Parathyroid adenoma (tissue), 2 donors: ENCODE results near the gene SPIB.

Source experiments
- H2AFZ ChIP-seq: fragments of 300-600 bp; sonication (generic); one replicate; pipeline ENCODE4 v1.7.0; 2017; ENCODE audit warnings: antibody characterized with exemption, mild to moderate bottlenecking
- H3K27ac ChIP-seq: fragments of 300-600 bp; sonication (generic); one replicate; pipeline ENCODE4 v1.7.0; 2017
- H3K27me3 ChIP-seq: fragments of 300-600 bp; sonication (generic); one replicate; pipeline ENCODE4 v1.7.0; 2017; ENCODE audit warnings: low read length; ENCODE audit not compliant: control insufficient read depth, insufficient read depth
- H3K36me3 ChIP-seq: fragments of 300-600 bp; sonication (generic); one replicate; pipeline ENCODE4 v1.7.0; 2017; ENCODE audit warnings: low read length; ENCODE audit not compliant: control insufficient read depth, insufficient read depth
- H3K4me1 ChIP-seq: fragments of 300-600 bp; sonication (generic); one replicate; pipeline ENCODE4 v1.7.0; 2017; ENCODE audit warnings: control low read depth
- H3K4me2 ChIP-seq: fragments of 300-600 bp; sonication (generic); one replicate; pipeline ENCODE4 v1.7.0; 2017; ENCODE audit warnings: low read length
- H3K4me3 ChIP-seq: fragments of 300-600 bp; sonication (generic); one replicate; pipeline ENCODE4 v1.7.0; 2017; ENCODE audit warnings: low read depth, low read length
- H3K79me2 ChIP-seq: fragments of 300-600 bp; sonication (generic); one replicate; pipeline ENCODE4 v1.7.0; 2017; ENCODE audit warnings: control low read depth
- H3K9ac ChIP-seq: fragments of 300-600 bp; sonication (generic); one replicate; pipeline ENCODE4 v1.7.0; 2017; ENCODE audit warnings: mild to moderate bottlenecking
- H3K9me3 ChIP-seq: fragments of 300-600 bp; sonication (generic); one replicate; pipeline ENCODE4 v1.7.0; 2017; ENCODE audit warnings: low read length; ENCODE audit not compliant: control insufficient read depth
- TF ChIP-seq, protein P1 (sequence below): fragments of 300-600 bp; sonication (generic); IDR thresholded peaks from one replicate; pipeline ENCODE4 v1.7.0; 2017; ENCODE audit warnings: antibody characterized with exemption, mild to moderate bottlenecking
- donor health status: primary hyperparathyroidism.

The SPIB gene

DNA sequence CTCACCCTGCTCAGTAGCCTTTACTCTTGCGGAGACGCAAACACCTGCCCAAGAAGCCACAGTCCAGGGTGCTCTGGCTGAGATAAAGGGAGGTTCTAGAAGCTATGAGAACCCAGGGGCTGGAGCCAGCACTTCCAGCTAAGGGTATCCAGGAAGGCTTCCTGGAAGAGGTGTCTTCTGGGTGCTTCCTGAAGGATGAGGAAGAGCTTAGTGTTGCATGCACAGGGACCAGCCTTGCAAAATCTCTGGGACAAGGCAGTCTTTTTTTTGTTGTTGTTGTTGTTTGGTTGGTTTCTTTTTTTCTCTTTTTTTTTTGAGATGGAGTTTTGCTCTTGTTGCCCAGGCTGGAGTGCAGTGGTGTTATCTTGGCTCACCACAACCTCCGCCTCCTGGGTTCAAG lies 34.5 kb downstream of the SPIB start:
- Histone ChIP-seq H3K79me2 (no peaks in the 10 kb centered on the region), H3K9me3 (no peaks in the 10 kb centered on the region), H2AFZ (no peak overlapping the region), H3K9ac (no peak overlapping the region), H3K36me3 (no peaks in the 10 kb centered on the region), H3K4me3 (no peak overlapping the region), H3K27ac (no peak overlapping the region), H3K27me3 (no peaks in the 10 kb centered on the region), H3K4me1 (no peaks in the 10 kb centered on the region), H3K4me2 (no peak overlapping the region)
- TF ChIP-seq, protein P1, sequence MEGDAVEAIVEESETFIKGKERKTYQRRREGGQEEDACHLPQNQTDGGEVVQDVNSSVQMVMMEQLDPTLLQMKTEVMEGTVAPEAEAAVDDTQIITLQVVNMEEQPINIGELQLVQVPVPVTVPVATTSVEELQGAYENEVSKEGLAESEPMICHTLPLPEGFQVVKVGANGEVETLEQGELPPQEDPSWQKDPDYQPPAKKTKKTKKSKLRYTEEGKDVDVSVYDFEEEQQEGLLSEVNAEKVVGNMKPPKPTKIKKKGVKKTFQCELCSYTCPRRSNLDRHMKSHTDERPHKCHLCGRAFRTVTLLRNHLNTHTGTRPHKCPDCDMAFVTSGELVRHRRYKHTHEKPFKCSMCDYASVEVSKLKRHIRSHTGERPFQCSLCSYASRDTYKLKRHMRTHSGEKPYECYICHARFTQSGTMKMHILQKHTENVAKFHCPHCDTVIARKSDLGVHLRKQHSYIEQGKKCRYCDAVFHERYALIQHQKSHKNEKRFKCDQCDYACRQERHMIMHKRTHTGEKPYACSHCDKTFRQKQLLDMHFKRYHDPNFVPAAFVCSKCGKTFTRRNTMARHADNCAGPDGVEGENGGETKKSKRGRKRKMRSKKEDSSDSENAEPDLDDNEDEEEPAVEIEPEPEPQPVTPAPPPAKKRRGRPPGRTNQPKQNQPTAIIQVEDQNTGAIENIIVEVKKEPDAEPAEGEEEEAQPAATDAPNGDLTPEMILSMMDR: no peak

DNA sequence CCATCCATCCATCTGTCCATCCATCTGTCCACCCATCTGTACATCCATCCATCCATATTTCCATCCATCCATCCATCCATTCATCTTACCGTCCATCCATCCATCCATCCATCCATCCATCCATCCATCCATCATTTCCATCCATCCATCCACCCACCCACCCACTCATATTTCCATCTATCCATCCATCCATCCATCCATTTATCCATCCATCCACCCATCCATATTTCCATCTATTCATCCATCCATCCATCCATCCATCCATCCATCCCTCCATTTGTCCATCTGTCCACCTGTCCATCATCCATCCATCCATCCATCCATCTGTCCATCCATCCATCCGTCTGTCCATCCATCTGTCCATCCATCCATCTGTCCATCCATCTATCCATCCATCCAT lies 37.3 kb downstream of the SPIB start:
- no peak overlapping the region for H3K27ac ChIP-seq
- H2AFZ ChIP-seq: no peak overlapping the region
- no peak overlapping the region for H3K4me2 ChIP-seq
- H3K79me2 ChIP-seq: no peaks in the 10 kb centered on the region
- H3K4me3 ChIP-seq: no peak overlapping the region
- no peaks in the 10 kb centered on the region for H3K36me3 ChIP-seq
- no peaks in the 10 kb centered on the region for H3K4me1 ChIP-seq
- no peak overlapping the region for H3K9ac ChIP-seq
- no peaks in the 10 kb centered on the region for H3K9me3 ChIP-seq
- TF ChIP-seq, protein P1: no peak
- H3K27me3 ChIP-seq: no peaks in the 10 kb centered on the region

DNA sequence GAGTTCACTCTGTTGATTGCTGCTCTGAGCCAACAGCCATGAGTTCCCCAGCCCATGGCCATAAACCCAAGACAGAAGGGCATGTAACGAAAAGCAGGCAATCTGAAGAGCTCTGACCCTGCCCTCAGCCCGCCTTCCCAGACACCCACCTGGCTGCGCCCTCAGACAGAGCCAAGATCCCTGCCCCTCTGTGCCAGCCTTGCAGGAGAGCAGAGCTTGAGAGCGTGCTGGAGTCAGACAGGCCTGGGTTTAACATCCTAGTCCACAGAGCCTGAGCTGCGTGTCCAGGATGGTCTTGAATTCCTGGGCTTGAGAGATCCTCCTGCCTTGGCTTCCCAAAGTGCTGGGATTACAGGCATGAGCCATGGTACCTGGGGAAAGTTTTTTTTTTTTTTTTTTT lies 38.6 kb downstream of the SPIB start:
- Histone ChIP-seq H3K27me3 (no peaks in the 10 kb centered on the region), H3K79me2 (no peaks in the 10 kb centered on the region), H3K4me3 (no peak overlapping the region), H3K27ac (no peak overlapping the region), H2AFZ (no peak overlapping the region), H3K9ac (no peak overlapping the region), H3K9me3 (no peaks in the 10 kb centered on the region), H3K36me3 (no peaks in the 10 kb centered on the region), H3K4me1 (no peaks in the 10 kb centered on the region), H3K4me2 (no peak overlapping the region)
- TF ChIP-seq, protein P1: no peak

DNA sequence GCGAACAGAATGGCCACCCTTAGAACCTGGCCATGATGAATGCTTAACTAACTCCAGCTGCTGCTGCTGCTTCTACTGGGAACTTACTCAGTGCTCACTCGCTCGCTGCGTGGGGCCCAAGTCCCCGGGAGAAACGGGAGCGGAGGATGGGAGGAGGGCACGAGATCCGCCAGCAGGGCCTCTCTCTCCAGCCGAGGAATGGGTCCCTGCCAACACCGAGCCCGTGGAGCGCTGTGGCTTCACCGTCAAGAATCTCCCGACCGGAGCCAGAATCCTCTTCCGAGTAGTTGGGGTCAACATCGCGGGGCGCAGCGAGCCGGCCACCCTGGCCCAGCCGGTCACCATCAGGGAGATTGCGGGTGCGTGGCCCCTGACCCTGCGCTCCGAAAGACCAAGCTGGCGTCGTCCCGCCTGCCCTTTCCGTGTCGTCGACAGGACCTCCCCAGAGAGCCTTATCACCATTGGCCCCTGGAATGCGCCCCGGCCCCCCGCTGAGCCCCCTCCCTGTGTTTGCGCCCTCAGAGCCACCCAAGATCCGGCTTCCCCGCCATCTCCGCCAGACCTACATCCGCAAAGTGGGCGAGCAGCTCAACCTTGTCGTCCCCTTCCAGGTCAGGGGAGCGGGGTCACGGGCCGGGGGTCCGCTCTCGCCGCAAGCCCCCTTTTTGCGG lies 39.8 kb downstream of the SPIB start:
- Histone ChIP-seq H3K27me3 (no peaks in the 10 kb centered on the region), H3K9me3 (no peaks in the 10 kb centered on the region), H3K4me1 (no peaks in the 10 kb centered on the region), H3K4me3 (no peak overlapping the region), H3K4me2 (no peak overlapping the region), H3K27ac (no peak overlapping the region), H3K9ac (no peak overlapping the region), H3K79me2 (no peaks in the 10 kb centered on the region), H3K36me3 (no peaks in the 10 kb centered on the region), H2AFZ (no peak overlapping the region)
- TF ChIP-seq, protein P1: no peak

DNA sequence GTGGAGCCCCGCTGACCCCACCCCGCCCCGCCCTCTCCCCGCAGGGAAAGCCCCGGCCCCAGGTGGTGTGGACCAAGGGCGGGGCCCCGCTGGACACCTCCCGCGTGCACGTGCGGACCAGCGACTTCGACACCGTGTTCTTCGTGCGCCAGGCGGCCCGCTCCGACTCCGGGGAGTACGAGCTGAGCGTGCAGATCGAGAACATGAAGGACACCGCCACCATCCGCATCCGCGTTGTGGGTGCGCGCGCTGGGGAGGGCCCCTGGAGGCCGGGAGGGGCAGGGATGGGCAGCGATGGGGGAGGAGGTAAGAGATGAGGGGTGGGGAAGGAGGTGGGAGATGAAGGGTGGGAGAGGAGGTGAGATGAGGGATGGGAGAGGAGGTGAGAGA lies 40.3 kb downstream of the SPIB start:
- H3K9ac ChIP-seq: no peak overlapping the region
- H3K27ac ChIP-seq: no peak overlapping the region
- H3K4me3 ChIP-seq: no peak overlapping the region
- H3K36me3 ChIP-seq: no peaks in the 10 kb centered on the region
- H2AFZ ChIP-seq: no peak overlapping the region
- no peak overlapping the region for H3K4me2 ChIP-seq
- no peaks in the 10 kb centered on the region for H3K79me2 ChIP-seq
- no peaks in the 10 kb centered on the region for H3K9me3 ChIP-seq
- TF ChIP-seq, protein P1: no peak
- H3K27me3 ChIP-seq: no peaks in the 10 kb centered on the region
- no peaks in the 10 kb centered on the region for H3K4me1 ChIP-seq
